PC-3 (cell line): ENCODE measurements around the gene THAP4. TPM values are rescaled to one million over a fixed set of nuclear protein-coding genes. Genes with fewer than 3 reads are reported as not detected.
"Not testable (repeated sequence)": the region's sequence is repeated elsewhere in the genome, so short reads cannot be mapped to it uniquely, and the experiment has no call there.

ENCODE experiments used
- ATAC-seq: fragments of 200-7000 bp; cut with Tn5 transposase; 2 replicates; pipeline ENCODE4 v1.9.1; 2020; ENCODE audit warnings: mild to moderate bottlenecking, moderate library complexity
- BruUV-seq: library from RNA; stranded (reverse); fragments of 400-500 nt; replicated peaks from 2 replicates; lab custom pipeline; 2021; lab: Mats Ljungman, UMichigan
- CTCF ChIA-PET: fragments of 300-600 bp; sonication (Branson Sonifier 250); formaldehyde crosslinking; loops from one replicate; lab custom pipeline; 2022; ENCODE audit warnings: antibody characterized with exemption; lab: Charles Lee
- POLR2A ChIA-PET: fragments of 300-600 bp; sonication (Branson Sonifier 250); formaldehyde crosslinking; loops from one replicate; lab custom pipeline; 2022; ENCODE audit warnings: antibody characterized with exemption; ENCODE audit not compliant: unreplicated experiment; lab: Charles Lee
- DNase-seq: peaks from one replicate; pipeline ENCODE4 v3.0.0-alpha.2; 2015
- H2AFZ ChIP-seq: fragments of 300-600 bp; sonication (generic); 2 replicates; pipeline ENCODE4 v1.6.0; 2016; ENCODE audit warnings: antibody characterized with exemption, low read length
- H3F3A ChIP-seq: fragments of 300-600 bp; sonication (generic); one replicate; pipeline ENCODE4 v1.6.0; 2017; ENCODE audit warnings: antibody characterized with exemption, low read length, control low read depth, mild to moderate bottlenecking; ENCODE audit not compliant: unreplicated experiment
- H3K27ac ChIP-seq: fragments of 300-600 bp; sonication (generic); 2 replicates; pipeline ENCODE4 v1.5.1; 2016; ENCODE audit warnings: mild to moderate bottlenecking, low read length
- H3K27me3 ChIP-seq: fragments of 300-600 bp; sonication (generic); 2 replicates; pipeline ENCODE4 v1.6.1; 2016; ENCODE audit warnings: low read length, mixed read lengths
- H3K36me3 ChIP-seq: fragments of 300-600 bp; sonication (generic); 2 replicates; pipeline ENCODE4 v1.6.1; 2016; ENCODE audit warnings: low read depth, mixed run types, low read length, mixed read lengths
- H3K4me1 ChIP-seq: fragments of 300-600 bp; sonication (generic); 2 replicates; pipeline ENCODE4 v1.5.1; 2016; ENCODE audit warnings: low read length; ENCODE audit not compliant: insufficient read depth
- H3K4me2 ChIP-seq: fragments of 300-600 bp; sonication (generic); 2 replicates; pipeline ENCODE4 v1.6.0; 2016; ENCODE audit warnings: low read length
- H3K4me3 ChIP-seq: fragments of 300-600 bp; sonication (generic); 2 replicates; pipeline ENCODE4 v1.5.1; 2016; ENCODE audit warnings: mild to moderate bottlenecking, low read length, mixed read lengths
- H3K79me2 ChIP-seq: fragments of 300-600 bp; sonication (generic); 2 replicates; pipeline ENCODE4 v1.6.1; 2017; ENCODE audit warnings: low read length, mixed read lengths
- H3K9ac ChIP-seq: fragments of 300-600 bp; sonication (generic); 2 replicates; pipeline ENCODE4 v1.6.0; 2016; ENCODE audit warnings: mild to moderate bottlenecking, low read length
- H3K9me2 ChIP-seq: fragments of 300-600 bp; sonication (generic); replicated peaks from 2 replicates; pipeline ENCODE4 v1.6.1; 2016; ENCODE audit warnings: mixed run types, low read length, mixed read lengths
- H3K9me3 ChIP-seq: fragments of 300-600 bp; sonication (generic); 2 replicates; pipeline ENCODE4 v1.6.1; 2016; ENCODE audit warnings: low read length, mixed read lengths
- H4K20me1 ChIP-seq: fragments of 300-600 bp; sonication (generic); 2 replicates; pipeline ENCODE4 v1.6.1; 2016; ENCODE audit warnings: low read length, mixed read lengths
- EZH2 ChIP-seq: fragments of 300-600 bp; sonication (generic); IDR thresholded peaks from one replicate; pipeline ENCODE4 v1.6.1; 2017; ENCODE audit warnings: antibody characterized with exemption, mild to moderate bottlenecking, low read length; ENCODE audit not compliant: unreplicated experiment
- EZH2phosphoT487 ChIP-seq: fragments of 300-600 bp; sonication (generic); IDR thresholded peaks from 2 replicates; pipeline ENCODE4 v1.6.1; 2018; ENCODE audit warnings: mild to moderate bottlenecking, antibody characterized with exemption, low read length, borderline replicate concordance
- intact Hi-C: fragments of 100-400 bp; cut with micrococcal nuclease; formaldehyde crosslinking; loops from 2 replicates; pipeline ENCODE4 v1.9.0; 2023
- total RNA-seq: library from RNA; depleted of rRNA; stranded (reverse); fragments of >200 nt; gene quantifications from 2 replicates; pipeline ENCODE4 v1.2.3, GENCODE V29; 2014
- TF ChIP-seq, protein P1 (sequence below): fragments of 300-600 bp; sonication (generic); conservative IDR thresholded peaks from 2 replicates; pipeline ENCODE4 v1.5.1; 2017; ENCODE audit warnings: antibody characterized with exemption, low read depth, mild to moderate bottlenecking, low read length

THAP4 gene
- total RNA-seq, 1 experiment from 2014 or later, result 75.1 TPM

DNA sequence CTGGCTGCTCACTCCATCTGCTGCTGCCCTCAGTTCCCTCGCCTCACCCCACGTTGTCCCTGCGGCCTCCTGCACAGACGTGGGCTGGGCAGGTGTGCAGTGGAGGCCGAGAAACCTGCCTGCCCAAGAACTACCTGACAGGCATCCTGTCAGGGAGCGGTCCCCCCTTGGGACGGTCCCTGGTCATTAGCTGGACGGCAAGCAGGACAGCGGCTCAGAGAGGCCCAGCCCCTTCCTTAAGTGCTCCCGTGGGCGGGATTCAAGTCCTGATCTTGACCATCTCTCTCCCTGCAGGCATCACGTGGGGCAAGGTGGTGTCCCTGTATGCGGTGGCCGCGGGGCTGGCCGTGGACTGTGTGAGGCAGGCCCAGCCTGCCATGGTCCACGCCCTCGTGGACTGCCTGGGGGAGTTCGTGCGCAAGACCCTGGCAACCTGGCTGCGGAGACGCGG lies 67.1 kb downstream of the THAP4 start:
- TF ChIP-seq EZH2phosphoT487, result no peak
- no peak overlapping the region for H3K27ac ChIP-seq
- H3K9me3 ChIP-seq, result no peaks in the 10 kb centered on the region
- DNase-seq, result no peak
- no peaks in the 10 kb centered on the region; the same call in 1 of the 2 replicates for H3K36me3 ChIP-seq
- no peaks in the 10 kb centered on the region for H3F3A ChIP-seq
- no peaks in the 10 kb centered on the region for H4K20me1 ChIP-seq
- H3K4me2 ChIP-seq, result no peak overlapping the region
- no peaks in the 10 kb centered on the region for H3K9me2 ChIP-seq
- ChIA-PET CTCF (no interaction called here), POLR2A (no interaction called here)
- no TSS peak for BruUV-seq
- peaks cover 3% of the 10 kb centered on the region; the same call in 1 of the 2 replicates for H3K79me2 ChIP-seq
- intact Hi-C loops, result no loop called here
- no peaks in the 10 kb centered on the region for H3K4me1 ChIP-seq
- ATAC-seq, result no peak
- no peak overlapping the region for H3K9ac ChIP-seq
- no peak overlapping the region for H3K4me3 ChIP-seq
- no peaks in the 10 kb centered on the region for H3K27me3 ChIP-seq
- H2AFZ ChIP-seq, result no peak overlapping the region

DNA sequence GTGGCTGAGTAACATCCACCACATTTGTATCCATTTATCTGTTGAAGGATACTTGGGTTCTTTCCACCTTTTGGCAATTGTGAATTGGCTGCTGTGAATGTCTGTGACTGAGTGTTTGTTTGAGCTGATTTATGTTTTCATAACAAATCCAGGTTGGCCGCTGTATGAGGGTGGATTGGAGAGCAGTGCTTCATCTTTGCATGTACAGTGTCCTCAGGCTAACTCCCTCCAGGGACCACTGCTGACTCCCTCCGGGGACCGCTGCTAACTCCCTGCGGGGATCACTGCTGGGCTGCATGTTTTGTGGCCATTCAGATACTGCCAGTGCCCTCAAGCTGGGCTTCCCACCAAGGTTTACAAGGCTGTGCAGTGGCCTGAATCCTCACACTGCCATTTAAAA lies 68.2 kb downstream of the THAP4 start:
- intact Hi-C loops, result no loop called here
- Histone ChIP-seq H3F3A (no peaks in the 10 kb centered on the region), H3K4me2 (no peak overlapping the region), H3K27me3 (no peaks in the 10 kb centered on the region), H3K9me2 (no peaks in the 10 kb centered on the region), H3K36me3 (no peaks in the 10 kb centered on the region; the same call in 1 of the 2 replicates), H3K4me1 (no peaks in the 10 kb centered on the region), H4K20me1 (no peaks in the 10 kb centered on the region), H3K9ac (no peak overlapping the region), H3K27ac (no peak overlapping the region), H3K79me2 (peaks cover 11% of the 10 kb centered on the region), H2AFZ (no peak overlapping the region), H3K4me3 (no peak overlapping the region), H3K9me3 (no peaks in the 10 kb centered on the region)
- ATAC-seq (no peak), DNase-seq (no peak)
- ChIA-PET CTCF (no interaction called here), POLR2A (no interaction called here)
- no TSS peak for BruUV-seq
- no peak for TF ChIP-seq EZH2
- TF ChIP-seq EZH2phosphoT487, result no peak

DNA sequence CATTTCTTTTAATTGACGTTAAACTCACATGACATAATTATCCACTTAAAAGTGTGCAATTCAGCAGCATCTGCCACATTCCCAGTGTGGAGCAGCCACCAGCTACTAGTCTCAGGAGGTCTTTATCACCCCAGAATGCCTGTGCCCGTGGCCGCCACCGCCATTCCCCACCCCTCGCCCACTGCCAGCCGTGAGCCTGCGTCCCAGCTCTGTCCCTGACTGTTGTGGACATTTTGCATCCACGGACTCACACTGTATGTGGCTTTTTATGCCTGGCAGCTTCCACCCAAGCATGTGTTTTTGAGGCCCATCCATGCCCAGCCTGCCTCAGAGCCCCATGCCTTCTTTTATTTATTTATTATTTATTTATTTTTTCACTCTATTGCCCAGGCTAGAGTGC lies 69.2 kb downstream of the THAP4 start:
- Histone ChIP-seq H3K79me2 (peaks cover 20% of the 10 kb centered on the region), H3K27me3 (no peaks in the 10 kb centered on the region), H2AFZ (no peak overlapping the region), H3K36me3 (no peaks in the 10 kb centered on the region), H3K4me1 (peaks cover 6% of the 10 kb centered on the region), H3K4me3 (no peak overlapping the region), H3K27ac (no peak overlapping the region), H3K4me2 (no peak overlapping the region), H3F3A (no peaks in the 10 kb centered on the region), H3K9ac (no peak overlapping the region), H3K9me3 (no peaks in the 10 kb centered on the region), H4K20me1 (no peaks in the 10 kb centered on the region), H3K9me2 (no peaks in the 10 kb centered on the region)
- BruUV-seq, result no TSS peak
- intact Hi-C loops, result no loop called here
- no peak for TF ChIP-seq EZH2phosphoT487
- no peak for TF ChIP-seq EZH2
- TF ChIP-seq, protein P1, sequence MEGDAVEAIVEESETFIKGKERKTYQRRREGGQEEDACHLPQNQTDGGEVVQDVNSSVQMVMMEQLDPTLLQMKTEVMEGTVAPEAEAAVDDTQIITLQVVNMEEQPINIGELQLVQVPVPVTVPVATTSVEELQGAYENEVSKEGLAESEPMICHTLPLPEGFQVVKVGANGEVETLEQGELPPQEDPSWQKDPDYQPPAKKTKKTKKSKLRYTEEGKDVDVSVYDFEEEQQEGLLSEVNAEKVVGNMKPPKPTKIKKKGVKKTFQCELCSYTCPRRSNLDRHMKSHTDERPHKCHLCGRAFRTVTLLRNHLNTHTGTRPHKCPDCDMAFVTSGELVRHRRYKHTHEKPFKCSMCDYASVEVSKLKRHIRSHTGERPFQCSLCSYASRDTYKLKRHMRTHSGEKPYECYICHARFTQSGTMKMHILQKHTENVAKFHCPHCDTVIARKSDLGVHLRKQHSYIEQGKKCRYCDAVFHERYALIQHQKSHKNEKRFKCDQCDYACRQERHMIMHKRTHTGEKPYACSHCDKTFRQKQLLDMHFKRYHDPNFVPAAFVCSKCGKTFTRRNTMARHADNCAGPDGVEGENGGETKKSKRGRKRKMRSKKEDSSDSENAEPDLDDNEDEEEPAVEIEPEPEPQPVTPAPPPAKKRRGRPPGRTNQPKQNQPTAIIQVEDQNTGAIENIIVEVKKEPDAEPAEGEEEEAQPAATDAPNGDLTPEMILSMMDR, result no peak
- ATAC-seq, result no peak
- CTCF ChIA-PET, result no interaction called here
- no peak for DNase-seq
- POLR2A ChIA-PET, result no interaction called here

DNA sequence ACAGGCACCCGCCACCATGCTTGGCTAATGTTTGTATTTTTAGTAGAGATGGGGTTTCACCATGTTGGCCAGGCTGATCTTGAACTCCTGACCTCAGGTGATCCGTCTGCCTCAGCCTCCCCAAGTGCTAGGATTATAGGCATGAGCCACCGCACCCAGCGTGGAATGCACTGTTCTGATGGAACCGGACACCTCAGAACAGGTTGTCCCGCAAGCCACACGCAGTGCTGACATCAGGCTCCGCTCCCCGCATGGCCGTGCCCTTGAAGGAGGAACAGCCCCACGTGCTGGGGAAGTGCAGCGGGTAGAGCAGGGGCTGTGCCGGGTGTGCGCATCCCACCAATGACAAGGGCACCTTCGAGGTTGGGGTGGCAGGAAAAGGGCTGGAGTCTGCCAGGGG lies 69.7 kb downstream of the THAP4 start:
- H3K9me3 ChIP-seq, intact Hi-C loops, BruUV-seq, H3K9me2 ChIP-seq, H2AFZ ChIP-seq, H3K4me3 ChIP-seq, H3K36me3 ChIP-seq, H3K27me3 ChIP-seq, H3K9ac ChIP-seq, POLR2A ChIA-PET, H3K27ac ChIP-seq, DNase-seq, ATAC-seq, CTCF ChIA-PET, H3K4me2 ChIP-seq, H3F3A ChIP-seq, H4K20me1 ChIP-seq: not testable (repeated sequence)
- H3K4me1 ChIP-seq, result peaks cover 11% of the 10 kb centered on the region
- peaks cover 25% of the 10 kb centered on the region for H3K79me2 ChIP-seq
